NCI-H82 treated with DMSO at 0.1 percent for 48 hours (cell line): Measurements from ENCODE around the gene ATP6V0A1.
A peak's percentile ranks its signal among the peaks of the same experiment; 100 is the strongest.
"Not testable (repeated sequence)": the region's sequence is repeated elsewhere in the genome, so short reads cannot be mapped to it uniquely, and the experiment has no call there.

ENCODE experiments used
- DNase-seq: peaks from one replicate; lab custom pipeline; 2025; ENCODE audit not compliant: unreplicated experiment; lab: John Stamatoyannopoulos, UW

The ATP6V0A1 gene

DNA sequence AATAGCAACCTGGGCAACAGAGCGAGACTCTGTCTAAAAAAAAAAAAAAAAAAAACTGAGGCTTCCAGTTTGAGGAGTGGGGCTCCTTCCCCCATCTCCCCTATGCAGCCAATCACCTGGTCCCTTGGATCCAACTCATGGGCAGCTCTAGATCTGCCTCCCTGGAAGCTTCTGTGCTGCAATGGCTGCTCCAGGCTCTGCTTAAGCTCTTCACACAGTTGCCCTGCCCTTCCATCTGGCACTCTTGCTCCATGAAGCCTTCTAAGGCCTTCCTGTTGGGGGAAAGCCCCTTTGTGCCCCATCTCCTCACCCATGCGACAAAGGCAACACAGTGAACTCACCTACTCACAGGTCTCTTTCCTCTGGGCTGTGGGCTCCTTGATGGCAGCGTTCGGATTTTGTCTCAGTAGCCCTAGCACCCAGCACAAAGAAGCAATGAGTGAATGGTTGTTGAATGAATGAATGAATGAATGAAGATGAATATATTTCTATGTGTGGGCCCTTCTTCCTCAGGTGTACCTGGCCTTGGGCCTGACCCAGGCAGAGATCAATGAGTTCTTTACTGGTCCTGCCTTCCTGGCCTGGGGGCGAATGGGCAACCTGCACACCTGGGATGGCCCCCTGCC is 79.3 kb downstream of the ATP6V0A1 start:
- peak; percentile 5 for DNase-seq

DNA sequence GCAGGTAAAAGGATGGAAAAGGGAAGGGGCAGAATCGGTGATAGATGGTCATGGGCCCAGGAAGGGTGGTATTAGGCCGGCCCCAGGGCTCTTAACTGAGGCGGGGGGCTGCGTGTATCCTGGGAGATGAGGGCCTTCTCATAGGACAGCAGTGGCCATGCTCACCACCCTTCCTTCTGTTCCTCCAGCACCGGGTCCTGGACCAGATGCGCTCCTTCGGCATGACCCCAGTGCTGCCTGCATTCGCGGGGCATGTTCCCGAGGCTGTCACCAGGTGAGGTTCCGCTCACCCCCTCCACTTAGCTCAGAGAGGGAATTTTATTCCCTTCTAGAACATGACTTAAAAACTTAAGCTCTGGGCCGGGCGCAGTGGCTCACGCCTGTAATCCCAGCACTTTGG is 79.8 kb downstream of the ATP6V0A1 start:
- no peak for DNase-seq

DNA sequence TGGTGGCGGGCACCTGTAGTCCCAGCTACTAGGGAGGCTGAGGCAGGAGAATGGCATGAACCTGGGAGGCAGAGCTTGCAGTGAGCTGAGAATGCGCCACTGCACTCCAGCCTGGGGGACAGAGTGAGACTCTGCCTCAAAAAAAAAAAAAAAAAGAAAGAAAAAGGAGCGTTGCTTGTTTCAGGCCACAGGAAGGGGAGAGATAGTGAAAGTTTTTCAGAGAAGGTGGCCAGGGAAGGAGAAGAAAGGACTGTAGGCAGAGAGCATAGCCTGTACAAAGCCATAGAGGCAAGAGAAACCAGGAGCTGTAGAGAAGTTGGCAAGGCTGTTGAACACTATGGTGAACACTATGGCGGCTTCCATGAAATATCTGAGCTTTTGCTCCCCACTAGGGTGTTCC is 81.9 kb downstream of the ATP6V0A1 start:
- not testable (repeated sequence) for DNase-seq

DNA sequence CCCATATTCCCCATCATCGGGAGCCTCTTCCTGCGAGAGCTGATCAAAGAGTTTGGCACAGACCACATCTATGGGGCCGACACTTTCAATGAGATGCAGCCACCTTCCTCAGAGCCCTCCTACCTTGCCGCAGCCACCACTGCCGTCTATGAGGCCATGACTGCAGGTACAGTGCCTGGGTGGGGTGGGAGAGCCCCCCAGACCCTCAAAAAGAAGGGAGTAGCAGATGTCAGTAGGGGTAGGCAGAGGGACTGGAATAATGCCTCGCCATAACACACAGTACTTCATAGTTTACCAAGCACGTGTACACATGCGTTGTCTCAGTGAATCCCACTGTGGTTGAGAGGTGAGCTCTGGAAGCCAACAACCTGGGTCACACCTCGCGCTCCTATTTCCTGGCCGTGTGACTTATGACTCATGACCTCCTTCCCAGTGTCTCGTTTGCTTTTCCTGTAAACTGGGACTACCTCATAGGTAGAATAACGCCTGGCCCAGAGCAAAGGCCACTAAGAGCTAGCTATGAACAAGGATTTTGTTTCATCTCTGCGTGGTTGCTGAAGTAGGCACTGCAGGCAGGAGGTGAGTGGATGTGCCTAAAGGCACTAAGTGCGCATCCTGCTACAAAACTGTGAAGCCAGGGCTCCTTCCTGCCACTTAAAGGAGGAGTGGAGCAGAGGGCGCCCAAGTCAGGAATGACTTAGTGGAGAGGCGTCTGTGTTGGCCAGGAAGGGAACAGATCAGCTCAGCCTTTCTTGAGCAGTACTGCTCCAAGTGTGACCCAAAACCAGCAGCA is 82.6 kb downstream of the ATP6V0A1 start:
- DNase-seq = no peak

DNA sequence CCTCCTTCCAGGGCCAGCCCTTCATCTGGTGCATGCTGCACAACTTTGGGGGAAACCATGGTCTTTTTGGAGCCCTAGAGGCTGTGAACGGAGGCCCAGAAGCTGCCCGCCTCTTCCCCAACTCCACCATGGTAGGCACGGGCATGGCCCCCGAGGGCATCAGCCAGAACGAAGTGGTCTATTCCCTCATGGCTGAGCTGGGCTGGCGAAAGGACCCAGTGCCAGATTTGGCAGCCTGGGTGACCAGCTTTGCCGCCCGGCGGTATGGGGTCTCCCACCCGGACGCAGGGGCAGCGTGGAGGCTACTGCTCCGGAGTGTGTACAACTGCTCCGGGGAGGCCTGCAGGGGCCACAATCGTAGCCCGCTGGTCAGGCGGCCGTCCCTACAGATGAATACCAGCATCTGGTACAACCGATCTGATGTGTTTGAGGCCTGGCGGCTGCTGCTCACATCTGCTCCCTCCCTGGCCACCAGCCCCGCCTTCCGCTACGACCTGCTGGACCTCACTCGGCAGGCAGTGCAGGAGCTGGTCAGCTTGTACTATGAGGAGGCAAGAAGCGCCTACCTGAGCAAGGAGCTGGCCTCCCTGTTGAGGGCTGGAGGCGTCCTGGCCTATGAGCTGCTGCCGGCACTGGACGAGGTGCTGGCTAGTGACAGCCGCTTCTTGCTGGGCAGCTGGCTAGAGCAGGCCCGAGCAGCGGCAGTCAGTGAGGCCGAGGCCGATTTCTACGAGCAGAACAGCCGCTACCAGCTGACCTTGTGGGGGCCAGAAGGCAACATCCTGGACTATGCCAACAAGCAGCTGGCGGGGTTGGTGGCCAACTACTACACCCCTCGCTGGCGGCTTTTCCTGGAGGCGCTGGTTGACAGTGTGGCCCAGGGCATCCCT is 84.8 kb downstream of the ATP6V0A1 start:
- no peak for DNase-seq

DNA sequence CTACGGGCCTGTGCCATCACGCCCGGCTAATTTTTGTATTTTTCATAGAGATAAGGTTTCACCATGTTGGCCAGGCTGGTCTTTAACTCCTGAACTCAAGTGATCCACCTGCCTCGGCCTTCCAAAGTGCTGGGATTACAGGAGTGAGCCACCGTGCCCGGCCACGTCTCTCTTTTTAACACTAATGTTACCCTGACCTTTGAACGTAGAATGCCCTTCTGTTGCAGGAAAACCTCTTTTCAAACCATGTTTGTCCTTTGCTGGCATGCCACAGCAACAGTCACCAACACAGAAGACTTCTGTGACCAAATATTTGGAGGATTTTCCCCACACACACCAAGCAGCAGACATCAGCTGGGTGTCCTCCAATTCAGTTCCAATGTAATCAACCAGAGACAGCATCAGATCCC is 86.2 kb downstream of the ATP6V0A1 start:
- DNase-seq = no peak

DNA sequence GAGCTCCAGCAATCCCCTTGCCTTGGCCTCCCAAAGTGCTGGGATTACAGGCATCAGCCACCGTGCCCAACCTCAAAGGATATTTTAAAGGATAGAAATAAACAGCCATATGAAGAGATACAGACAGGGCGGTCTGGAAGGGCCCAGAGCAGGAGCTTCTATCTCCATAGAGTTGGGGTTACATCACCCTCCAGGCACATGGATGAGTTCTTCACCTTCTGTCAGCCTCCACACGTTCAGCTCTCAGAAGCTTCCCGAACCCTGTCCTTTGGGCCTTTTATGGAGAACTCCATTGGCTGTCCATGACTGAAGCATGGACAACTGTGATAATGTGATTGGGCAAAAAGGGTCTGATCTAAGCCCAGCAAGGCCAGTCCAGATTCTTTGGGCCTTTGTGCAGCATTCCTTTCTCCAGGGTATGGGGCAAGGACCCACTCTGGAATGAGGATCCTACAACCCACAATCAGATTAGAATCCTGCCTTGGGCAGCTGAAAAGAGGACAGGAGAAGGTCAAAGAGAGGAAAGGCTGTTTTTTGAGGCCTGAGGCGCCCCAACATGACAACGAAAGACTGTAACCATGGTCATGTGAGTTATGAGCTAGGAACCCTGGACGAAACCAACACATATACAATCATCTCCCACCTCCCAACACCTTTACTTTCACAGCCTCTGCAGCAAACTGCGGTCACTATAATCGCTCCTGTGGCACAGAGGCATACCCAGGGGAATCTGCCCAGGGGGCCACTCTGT is 87.3 kb downstream of the ATP6V0A1 start:
- not testable (repeated sequence) for DNase-seq

DNA sequence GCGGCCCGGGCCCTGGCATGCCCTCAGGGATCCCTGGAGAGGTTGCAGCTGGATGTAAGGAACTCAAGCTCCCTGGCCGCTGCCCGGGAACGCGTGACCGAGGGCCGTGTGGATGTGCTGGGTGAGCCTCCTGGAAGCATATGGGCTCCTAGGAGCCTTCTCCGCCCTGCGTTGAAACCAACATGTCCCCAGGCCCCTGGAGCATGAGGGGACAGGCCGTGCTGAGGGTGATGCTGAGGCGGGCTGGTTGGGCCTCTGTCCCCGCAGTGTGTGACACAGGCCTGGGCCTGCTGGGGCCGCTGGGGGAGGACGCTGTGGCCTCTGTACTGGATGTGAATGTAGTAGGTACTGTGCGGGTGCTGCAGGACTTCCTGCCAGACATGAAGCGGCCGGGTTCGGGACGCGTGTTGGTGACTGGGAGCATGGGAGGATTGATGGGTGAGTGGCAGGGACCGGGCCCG is 88.4 kb downstream of the ATP6V0A1 start:
- DNase-seq = no peak

DNA sequence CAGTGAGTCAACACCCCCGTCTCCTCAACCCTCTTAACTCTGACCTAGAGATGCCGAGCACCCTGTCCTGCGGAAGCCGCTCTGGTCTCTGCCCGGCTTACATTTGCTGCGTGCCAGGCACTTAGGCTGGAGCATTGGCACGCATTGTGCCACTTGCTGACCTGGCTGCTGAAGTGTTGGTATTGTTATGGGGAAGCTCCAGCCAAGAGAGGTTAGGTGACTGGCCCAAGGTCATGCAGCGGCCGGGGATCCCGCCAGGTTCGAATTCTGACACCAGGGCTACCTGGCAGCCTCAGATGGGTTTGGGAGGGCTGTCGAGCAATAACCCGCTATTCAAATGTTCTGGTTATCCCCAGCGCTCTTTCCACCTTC is 89.0 kb downstream of the ATP6V0A1 start:
- DNase-seq = no peak

DNA sequence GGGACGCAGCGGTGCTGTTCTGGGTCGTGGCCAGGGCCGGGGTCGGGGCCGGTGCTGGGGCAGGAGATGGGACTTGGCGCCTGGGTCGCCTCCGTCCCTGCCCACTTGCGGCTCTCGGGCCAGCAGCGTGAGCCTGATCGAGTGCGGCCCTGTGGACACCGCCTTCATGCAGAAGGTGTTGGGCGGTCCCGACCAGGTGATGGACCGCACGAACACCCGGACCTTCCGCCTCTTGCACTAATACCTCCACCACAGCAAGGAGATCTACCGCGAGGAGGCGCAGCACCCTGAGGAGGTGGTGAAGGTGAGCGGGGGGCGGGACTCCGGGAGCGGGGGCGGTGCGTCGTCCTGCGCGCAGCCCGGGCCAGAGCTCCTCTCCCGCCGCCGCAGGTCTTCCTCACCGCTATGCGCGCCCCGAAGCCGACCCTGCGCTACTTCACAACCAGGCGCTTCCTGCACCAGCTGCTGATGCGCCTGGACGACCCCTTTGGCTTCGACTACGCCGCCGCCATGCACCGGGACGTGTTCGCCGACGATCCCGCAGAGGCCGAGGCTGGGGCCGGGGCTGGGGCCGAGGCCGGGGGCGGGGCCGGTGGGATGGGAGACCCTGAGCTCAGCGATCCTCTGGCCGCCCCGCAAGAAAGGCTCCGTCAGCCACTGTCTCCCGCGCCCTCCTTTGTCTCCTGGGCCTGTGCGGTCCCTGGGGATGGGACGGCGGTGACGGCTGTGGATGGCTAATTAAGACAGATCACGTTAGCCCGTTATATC is 89.6 kb downstream of the ATP6V0A1 start:
- DNase-seq = peak; percentile 66

DNA sequence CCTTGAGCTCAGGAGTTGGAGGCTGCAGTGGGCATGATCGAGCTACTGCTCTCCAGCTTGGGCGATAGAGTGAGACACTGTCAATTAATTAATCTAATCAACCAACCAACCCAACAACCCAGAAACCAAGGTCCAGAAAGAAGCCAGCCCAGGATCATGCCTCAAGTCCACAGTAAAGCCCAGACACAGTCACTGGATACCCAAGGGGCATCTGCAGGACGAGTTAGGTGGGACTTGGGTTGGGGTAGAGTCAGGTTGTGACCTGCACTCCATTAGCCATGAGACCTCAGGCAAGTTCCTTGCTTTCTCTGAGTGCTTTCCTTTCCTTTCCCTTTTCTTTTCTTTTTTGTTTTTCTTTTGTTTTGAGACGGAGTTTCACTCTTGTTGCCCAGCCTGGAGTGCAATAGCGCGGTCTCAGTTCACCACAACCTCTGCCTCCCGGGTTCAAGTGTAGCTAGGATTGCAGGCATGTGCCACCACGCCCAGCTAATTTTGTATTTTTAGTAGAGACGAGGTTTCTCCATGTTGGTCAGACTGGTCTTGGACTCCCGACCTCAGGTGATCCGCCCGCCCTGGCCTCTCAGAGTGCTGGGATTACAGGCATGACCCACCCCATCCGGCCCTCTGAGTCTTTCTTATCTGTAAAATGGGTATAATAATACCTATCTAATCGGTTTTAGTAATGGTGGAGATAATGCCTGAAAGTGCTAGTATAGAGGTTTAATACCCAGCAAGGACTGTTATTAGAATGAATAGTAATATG is 90.5 kb downstream of the ATP6V0A1 start:
- no peak for DNase-seq

DNA sequence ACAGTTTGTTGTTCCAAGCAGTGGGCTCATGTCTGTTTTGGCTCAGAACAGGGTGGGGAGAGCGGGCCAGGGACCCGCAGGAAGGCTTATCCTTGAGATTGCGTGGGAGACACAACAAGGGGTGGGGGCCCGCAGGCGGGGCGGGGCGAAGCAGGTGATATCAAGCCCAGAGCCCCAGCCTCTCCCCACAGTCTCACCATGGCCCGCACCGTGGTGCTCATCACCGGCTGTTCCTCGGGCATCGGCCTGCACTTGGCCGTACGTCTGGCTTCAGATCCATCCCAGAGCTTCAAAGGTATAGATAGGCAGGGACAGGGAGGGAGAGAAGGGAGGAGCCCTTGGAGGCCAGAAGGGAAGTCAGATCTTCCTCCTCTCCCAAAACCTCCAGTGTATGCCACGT is 94.1 kb downstream of the ATP6V0A1 start, which contains the start of gene HSD17B1:
Gene HSD17B1, plus strand, starts transcription at position 188 of the 400 bp plus-strand sequence. Its CDS starts 11 bp downstream, at position 199.
- DNase-seq = not testable (repeated sequence)

DNA sequence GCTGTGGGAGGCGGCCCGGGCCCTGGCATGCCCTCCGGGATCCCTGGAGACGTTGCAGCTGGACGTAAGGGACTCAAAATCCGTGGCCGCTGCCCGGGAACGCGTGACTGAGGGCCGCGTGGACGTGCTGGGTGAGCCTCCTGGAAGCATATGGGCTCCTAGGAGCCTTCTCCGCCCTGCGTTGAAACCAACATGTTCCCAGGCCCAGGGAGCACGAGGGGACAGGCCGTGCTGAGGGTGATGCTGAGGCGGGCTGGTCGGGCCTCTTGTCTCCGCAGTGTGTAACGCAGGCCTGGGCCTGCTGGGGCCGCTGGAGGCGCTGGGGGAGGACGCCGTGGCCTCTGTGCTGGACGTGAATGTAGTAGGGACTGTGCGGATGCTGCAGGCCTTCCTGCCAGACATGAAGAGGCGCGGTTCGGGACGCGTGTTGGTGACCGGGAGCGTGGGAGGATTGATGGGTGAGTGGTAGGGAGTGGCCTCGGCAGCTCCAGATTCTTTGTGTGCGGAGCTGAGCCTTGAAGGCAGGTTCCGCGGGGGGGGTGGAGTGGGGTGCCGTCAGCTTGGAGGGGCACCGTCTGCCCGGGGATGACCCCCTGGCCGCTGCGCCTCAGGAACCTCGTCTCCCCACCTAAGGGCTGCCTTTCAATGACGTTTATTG is 94.6 kb downstream of the ATP6V0A1 start:
- no peak for DNase-seq

DNA sequence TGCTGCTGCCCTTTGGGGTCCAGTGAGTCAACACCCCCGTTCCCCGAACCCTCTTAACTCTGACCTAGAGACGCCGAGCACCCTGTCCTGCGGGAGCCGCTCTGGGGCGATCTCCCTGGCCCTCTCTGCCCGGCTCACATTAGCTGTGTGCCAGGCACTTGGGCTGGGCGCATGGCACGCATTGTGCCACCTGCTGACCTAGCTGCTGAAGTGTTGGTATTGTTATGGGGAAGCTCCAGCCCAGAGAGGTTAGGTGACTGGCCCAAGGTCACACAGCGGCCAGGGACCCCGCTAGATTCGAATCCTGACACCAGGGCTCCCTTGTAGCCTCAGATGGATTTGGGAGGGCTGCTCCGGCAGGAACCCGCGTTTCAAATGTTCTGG is 95.2 kb downstream of the ATP6V0A1 start:
- no peak for DNase-seq

DNA sequence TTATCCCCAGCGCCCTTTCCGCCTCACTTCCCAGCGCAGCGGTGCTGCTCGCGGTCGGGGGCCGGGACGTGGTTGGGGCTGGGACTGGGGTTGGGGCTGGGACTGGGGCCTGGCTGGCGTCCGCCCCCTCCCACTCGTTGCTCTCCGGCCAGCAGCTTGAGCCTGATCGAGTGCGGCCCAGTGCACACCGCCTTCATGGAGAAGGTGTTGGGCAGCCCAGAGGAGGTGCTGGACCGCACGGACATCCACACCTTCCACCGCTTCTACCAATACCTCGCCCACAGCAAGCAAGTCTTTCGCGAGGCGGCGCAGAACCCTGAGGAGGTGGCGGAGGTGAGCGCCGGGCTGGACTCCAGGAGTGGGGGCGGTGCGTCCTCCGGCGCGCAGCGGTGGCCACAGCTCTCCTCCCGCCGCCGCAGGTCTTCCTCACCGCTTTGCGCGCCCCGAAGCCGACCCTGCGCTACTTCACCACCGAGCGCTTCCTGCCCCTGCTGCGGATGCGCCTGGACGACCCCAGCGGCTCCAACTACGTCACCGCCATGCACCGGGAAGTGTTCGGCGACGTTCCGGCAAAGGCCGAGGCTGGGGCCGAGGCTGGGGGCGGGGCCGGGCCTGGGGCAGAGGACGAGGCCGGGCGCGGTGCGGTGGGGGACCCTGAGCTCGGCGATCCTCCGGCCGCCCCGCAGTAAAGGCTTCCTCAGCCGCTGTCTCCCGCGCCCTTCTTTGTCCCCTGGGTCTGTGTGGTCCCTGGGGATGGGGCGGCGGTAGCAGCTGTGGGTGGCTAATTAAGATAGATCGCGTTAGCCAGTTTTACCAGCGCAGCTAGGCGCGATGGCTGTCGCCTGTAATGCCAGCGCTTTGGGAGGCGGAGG is 95.8 kb downstream of the ATP6V0A1 start:
- peak; percentile 74 for DNase-seq

DNA sequence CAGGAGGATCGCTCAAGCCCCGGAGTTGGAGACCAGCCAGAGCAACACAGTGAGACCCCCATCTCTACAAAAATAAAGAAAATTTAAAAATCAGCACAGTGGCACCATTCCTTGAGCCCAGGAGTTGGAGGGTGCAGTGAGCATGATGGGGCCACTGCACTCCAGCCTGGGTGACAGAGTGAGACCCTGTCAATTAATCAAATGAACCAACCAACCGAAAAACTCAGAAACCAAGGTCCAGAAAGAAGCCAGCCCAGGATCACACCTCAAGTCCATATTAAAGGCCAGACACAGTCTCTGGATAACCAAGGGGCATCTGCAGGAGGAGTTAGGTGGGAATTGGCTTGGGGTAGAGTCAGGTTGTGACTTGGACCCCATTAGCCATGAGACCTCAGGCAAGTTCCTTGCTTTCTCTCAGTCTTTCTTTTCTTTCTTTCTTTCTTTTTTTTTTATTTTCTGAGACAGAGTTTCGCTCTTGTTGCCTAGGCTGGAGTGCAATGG is 96.5 kb downstream of the ATP6V0A1 start:
- no peak for DNase-seq

DNA sequence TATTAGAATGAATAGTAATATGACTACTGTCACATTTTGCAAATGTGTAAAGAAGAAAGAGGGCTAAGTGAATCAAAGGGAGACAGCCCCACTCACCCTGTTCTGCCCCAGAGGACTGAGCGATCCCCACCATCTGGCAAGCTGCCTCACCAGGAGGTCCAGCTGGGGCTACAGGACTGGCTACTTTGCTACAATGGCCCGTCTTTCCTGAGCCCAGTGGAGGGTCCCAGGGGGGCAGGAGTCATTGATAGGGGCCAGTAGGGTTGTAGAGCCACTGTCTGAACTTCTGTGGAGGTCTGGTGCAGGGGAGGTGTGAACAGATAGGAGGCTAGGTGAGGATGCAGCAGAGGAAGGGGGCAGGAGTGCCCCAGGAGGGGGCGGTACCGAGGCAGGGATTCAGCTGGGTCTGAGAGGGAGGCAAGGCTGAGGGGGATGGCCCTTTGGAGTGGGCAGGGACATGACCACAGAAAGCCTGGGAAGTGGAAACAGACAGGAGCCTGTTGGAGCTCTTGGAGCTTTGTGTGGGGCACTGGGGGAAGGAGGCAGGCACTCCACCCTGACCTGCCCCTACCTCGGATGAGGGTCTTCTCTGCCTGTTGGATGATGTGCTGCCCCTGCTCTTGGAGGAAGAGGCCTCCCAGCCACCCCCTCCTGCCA is 97.4 kb downstream of the ATP6V0A1 start:
- peak; percentile 12 for DNase-seq
